Smooth muscle cell (in vitro differentiated cells): ENCODE results near the gene LAMA4. TPM values are rescaled to one million over a fixed set of nuclear protein-coding genes. Genes with fewer than 3 reads are reported as not detected.

Source experiments
- DNase-seq: peaks from one replicate; lab custom pipeline; 2025; ENCODE audit not compliant: unreplicated experiment; lab: John Stamatoyannopoulos, UW
- H2AFZ ChIP-seq: fragments of 200-600 bp; sonication (generic); 2 replicates; pipeline ENCODE4 v1.6.0; 2016; ENCODE audit warnings: antibody characterized with exemption, low read depth, mild to moderate bottlenecking
- H3F3A ChIP-seq: fragments of 200-600 bp; sonication (generic); 2 replicates; pipeline ENCODE4 v1.6.0; 2017; ENCODE audit warnings: antibody characterized with exemption, low read depth
- H3K27ac ChIP-seq: fragments of 200-600 bp; sonication (generic); 2 replicates; pipeline ENCODE4 v1.5.1; 2016; ENCODE audit warnings: low read depth, mild to moderate bottlenecking
- H3K27me3 ChIP-seq: fragments of 200-600 bp; sonication (generic); 2 replicates; pipeline ENCODE4 v1.6.1; 2016; ENCODE audit warnings: low read depth, mild to moderate bottlenecking
- H3K36me3 ChIP-seq: fragments of 200-600 bp; sonication (generic); 2 replicates; pipeline ENCODE4 v1.5.1; 2016; ENCODE audit warnings: low read depth
- H3K4me1 ChIP-seq: fragments of 200-600 bp; sonication (generic); 2 replicates; pipeline ENCODE4 v1.5.1; 2016; ENCODE audit warnings: low read depth
- H3K4me2 ChIP-seq: fragments of 200-600 bp; sonication (generic); 2 replicates; pipeline ENCODE4 v1.6.0; 2016; ENCODE audit warnings: mild to moderate bottlenecking
- H3K4me3 ChIP-seq: fragments of 200-600 bp; sonication (generic); 2 replicates; pipeline ENCODE4 v1.5.1; 2016; ENCODE audit warnings: mild to moderate bottlenecking
- H3K79me2 ChIP-seq: fragments of 200-600 bp; sonication (generic); 2 replicates; pipeline ENCODE4 v1.6.0; 2016; ENCODE audit warnings: low read depth, mild to moderate bottlenecking
- H3K9ac ChIP-seq: fragments of 200-600 bp; sonication (generic); 2 replicates; pipeline ENCODE4 v1.6.0; 2016; ENCODE audit warnings: low read depth
- H3K9me3 ChIP-seq: fragments of 200-600 bp; sonication (generic); replicated peaks from 2 replicates; pipeline ENCODE4 v1.5.1; 2016; ENCODE audit warnings: low read depth
- H4K20me1 ChIP-seq: fragments of 200-600 bp; sonication (generic); 2 replicates; pipeline ENCODE4 v1.6.0; 2016; ENCODE audit warnings: low read depth
- WGBS: methylation state at CpG from one replicate; pipeline ENCODE4 v1.1.7; 2016; ENCODE audit warnings: low lambda C conversion rate; 5-methylcytosine and 5-hydroxymethylcytosine counted together
- polyA plus RNA-seq: library from polyadenylated mRNA; unstranded; fragments of >200 nt; fragmentation: Nextera tagmentation; extraction: Ambion mirVana; gene quantifications from 2 replicates; pipeline ENCODE4 v1.2.1, GENCODE V29; 2016
- total RNA-seq: library from RNA; depleted of rRNA; stranded (reverse); fragments of >200 nt; gene quantifications from 2 replicates; pipeline ENCODE4 v1.2.3, GENCODE V29; 2014
- TF ChIP-seq, protein P1 (sequence below): fragments of 200-600 bp; sonication (generic); IDR thresholded peaks from 2 replicates; pipeline ENCODE4 v1.5.1; 2017; ENCODE audit warnings: borderline replicate concordance, mild to moderate bottlenecking, antibody characterized with exemption; ENCODE audit not compliant: insufficient read depth, poor library complexity, severe bottlenecking

Gene LAMA4
- total and polyA plus RNA-seq, 2 experiments from 2014 or later, result 9.1 to 29.4 TPM

DNA sequence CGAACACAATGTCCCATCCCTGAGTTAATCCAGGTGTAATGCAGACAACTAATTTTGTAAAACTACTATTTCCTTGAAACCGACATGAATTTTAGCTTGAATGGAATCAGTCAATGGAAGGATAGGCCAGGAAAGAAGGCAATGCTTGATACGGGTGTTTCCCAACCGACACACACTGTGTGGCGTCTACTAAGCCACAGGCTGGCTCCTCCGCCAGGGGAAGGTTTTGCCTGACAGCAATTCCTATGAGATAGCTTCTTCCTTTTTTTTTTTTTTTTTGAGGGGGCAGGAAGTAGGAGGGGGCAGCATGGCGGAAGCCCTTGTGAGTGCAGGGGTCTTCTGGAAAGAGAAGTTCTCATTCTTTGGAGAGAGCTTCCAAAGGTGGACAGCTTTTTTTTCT lies 12.0 kb upstream of the LAMA4 start:
- Histone ChIP-seq H3F3A (no peaks in the 10 kb centered on the region), H4K20me1 (no peaks in the 10 kb centered on the region), H3K9ac (no peak overlapping the region), H3K27me3 (no peaks in the 10 kb centered on the region), H3K79me2 (no peaks in the 10 kb centered on the region), H2AFZ (no peak overlapping the region), H3K27ac (no peak overlapping the region), H3K36me3 (no peaks in the 10 kb centered on the region), H3K9me3 (no peaks in the 10 kb centered on the region), H3K4me1 (peaks cover 5% of the 10 kb centered on the region), H3K4me2 (no peak overlapping the region), H3K4me3 (no peak overlapping the region)
- TF ChIP-seq, protein P1, sequence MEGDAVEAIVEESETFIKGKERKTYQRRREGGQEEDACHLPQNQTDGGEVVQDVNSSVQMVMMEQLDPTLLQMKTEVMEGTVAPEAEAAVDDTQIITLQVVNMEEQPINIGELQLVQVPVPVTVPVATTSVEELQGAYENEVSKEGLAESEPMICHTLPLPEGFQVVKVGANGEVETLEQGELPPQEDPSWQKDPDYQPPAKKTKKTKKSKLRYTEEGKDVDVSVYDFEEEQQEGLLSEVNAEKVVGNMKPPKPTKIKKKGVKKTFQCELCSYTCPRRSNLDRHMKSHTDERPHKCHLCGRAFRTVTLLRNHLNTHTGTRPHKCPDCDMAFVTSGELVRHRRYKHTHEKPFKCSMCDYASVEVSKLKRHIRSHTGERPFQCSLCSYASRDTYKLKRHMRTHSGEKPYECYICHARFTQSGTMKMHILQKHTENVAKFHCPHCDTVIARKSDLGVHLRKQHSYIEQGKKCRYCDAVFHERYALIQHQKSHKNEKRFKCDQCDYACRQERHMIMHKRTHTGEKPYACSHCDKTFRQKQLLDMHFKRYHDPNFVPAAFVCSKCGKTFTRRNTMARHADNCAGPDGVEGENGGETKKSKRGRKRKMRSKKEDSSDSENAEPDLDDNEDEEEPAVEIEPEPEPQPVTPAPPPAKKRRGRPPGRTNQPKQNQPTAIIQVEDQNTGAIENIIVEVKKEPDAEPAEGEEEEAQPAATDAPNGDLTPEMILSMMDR, result no peak
- no peak for DNase-seq
- WGBS, result 95% methylated on average over 7 of the region's 7 CpGs

DNA sequence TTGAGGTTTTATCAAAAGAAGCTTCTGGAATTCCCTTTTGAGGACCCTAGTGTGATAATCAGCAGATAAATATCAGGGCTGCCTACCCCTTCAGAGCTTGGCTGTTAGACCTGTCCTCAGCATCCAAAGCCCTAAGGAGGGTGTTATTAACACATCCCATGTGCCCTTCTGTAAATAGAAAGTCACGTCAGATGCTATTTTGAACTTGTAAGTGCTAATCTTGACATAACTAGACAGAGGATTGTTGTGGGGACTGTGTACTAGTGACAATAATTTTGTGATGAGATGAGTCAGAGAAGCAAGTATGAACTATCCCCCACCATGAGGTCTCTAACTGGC lies 4.9 kb upstream of the LAMA4 start:
- no peaks in the 10 kb centered on the region for H3K79me2 ChIP-seq
- H3K27me3 ChIP-seq, result peaks cover 5% of the 10 kb centered on the region
- DNase-seq, result no peak
- H3K27ac ChIP-seq, result no peak overlapping the region
- no peak overlapping the region for H3K4me3 ChIP-seq
- no peaks in the 10 kb centered on the region for H3F3A ChIP-seq
- no peak overlapping the region for H3K9ac ChIP-seq
- no peaks in the 10 kb centered on the region for H3K36me3 ChIP-seq
- no peak overlapping the region for H3K4me2 ChIP-seq
- H2AFZ ChIP-seq, result no peak overlapping the region
- H3K9me3 ChIP-seq, result no peaks in the 10 kb centered on the region
- WGBS, result 50% methylated on average over 1 of the region's 1 CpG
- H4K20me1 ChIP-seq, result no peaks in the 10 kb centered on the region
- peaks cover 5% of the 10 kb centered on the region for H3K4me1 ChIP-seq
- TF ChIP-seq, protein P1, result no peak

DNA sequence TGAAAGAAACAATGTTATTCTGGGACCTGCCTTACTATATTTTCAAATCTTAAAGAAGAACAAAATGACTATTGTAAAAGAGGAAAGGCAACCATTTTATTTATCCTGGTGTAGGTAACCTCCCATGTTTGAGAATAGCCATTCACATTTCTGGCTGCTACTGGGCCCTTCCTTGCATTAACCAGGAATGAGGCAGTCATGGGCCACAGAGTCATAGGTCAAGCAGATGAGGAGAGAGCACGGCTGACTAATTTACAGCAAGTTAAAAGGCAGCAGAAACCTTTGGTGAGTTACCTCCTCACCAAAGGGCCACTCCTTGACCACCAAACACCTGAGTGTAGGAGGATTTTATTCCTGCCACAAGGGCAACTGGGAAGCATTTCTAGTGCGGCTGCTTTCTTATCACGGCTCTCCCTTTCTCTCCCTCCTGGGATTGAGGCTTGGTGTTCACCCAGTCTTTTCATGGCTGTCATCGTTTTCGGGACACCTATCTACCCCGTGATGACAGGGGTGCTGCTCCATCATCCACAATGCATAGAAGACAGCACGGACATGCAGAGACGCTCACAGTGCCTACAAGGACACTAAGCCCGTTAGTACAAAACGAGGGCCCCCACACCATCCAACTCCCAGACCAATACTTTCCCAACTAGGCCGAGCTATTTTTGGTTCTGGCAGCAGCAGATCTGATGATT lies 4.4 kb upstream of the LAMA4 start:
- Histone ChIP-seq H3K27me3 (peaks cover 6% of the 10 kb centered on the region), H3K36me3 (no peaks in the 10 kb centered on the region), H3F3A (no peaks in the 10 kb centered on the region), H3K9ac (no peak overlapping the region), H3K4me1 (peaks cover 6% of the 10 kb centered on the region), H4K20me1 (no peaks in the 10 kb centered on the region), H2AFZ (no peak overlapping the region), H3K4me2 (no peak overlapping the region), H3K9me3 (no peaks in the 10 kb centered on the region), H3K27ac (no peak overlapping the region), H3K79me2 (no peaks in the 10 kb centered on the region), H3K4me3 (no peak overlapping the region)
- no peak for DNase-seq
- 87% methylated on average over 11 of the region's 11 CpGs for WGBS
- TF ChIP-seq, protein P1, result no peak
